GM15510 (cell line): ENCODE results near the gene SNAP91.

Source experiments
- POLR2A ChIP-seq: IDR thresholded peaks from 3 replicates; pipeline ENCODE4 v1.6.1; 2011; ENCODE audit warnings: borderline replicate concordance; ENCODE audit not compliant: insufficient read length; ENCODE audit errors: extremely low read depth

SNAP91 gene

DNA sequence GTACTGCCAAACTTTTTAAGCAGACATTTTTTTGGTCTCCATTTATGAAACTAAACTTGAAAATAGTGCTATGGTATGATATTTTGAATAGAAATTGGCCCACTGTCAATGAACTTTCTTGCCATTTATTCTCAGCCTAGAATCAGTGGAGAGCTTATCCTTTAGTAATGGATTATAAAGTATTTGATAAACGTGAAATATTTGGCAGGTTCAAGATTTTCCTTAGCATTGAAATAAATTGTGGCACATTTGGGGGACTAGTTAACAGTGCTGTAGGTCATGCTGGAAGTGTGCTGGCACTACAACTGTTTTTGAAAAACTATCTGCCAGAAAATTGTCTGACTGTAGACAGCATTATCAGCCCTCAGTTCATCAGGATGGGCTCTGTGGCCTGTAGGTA, 194.4 kb downstream of the SNAP91 start:
- no peak for TF ChIP-seq POLR2A

DNA sequence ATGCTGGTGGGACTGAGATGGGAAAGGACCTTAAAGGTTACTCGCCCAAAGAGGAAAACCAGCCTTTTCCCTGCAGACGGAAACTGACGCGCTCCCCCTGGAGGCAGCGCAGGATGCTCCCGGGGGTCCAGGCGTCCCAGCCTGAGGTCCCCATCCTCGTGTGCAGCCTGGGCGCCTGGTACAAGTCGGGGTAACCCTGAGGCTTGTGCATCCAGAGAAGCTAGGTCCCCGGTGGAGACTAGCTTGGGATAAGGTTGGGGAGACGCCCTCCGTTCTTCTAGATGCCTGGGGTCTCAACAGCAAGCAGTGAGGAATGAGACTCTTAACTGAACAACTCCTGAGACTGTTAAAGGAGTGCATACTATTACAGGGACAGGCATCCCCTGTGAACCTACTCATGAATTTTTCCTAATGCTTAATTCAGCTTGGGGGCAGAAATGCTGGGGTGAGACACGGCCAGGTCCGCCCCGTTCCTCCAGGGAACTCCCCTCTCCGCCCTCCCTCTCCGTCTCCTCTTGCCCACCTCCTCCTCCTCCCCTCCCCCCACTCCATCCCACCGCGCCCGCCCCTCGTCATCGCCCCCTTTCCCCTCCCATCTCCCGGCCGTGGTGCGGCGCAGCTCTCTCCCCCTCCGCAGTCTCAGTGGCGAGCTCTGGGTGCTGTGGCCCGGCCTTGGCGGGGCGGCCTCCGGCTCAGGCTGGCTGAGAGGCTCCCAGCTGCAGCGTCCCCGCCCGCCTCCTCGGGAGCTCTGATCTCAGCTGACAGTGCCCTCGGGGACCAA, 196.8 kb downstream of the SNAP91 start, which contains the start of gene PRSS35:
Gene PRSS35, plus strand, starts transcription at position 634 of the 781 bp plus-strand sequence. CDS start 10,908 bp downstream, outside the sequence.
- TF ChIP-seq POLR2A, result no peak

DNA sequence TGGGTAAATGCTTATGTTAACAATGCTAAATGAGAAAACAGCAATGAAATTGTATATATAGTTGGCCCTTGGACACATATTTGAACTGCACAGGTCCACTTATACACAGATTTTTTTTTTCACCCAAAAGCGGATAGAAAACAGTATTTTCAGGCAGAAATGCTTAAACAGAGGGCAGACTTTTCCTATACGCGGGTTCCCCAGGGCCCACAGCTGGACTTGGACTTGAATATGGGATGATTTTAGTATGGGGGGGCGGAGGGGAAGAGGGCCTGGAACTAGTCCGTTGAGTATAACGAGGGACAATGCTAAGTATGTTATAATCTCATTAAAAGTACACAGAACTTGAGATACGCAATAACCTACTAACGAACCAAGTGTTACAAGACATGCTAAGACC, 197.6 kb downstream of the SNAP91 start:
- TF ChIP-seq POLR2A, result no peak

DNA sequence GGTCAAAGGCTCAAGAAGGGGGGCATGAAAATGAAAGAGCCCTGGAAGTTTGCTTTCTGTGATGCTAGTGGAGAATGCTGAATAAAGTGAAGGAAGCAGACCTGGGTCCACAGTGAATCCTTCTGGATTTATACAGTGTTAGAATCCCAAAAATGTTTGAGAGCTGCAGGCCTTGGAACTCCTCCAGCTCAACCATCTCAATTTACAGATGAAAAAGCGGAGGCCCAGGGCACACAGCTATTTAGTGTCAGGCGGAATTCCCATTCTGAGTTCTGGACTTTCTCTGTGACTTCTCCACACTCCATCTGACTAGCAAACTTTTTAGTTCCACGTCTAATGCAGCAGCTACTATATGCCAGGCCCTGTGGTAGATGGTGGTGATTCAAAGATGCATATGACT, 198.1 kb downstream of the SNAP91 start:
- TF ChIP-seq POLR2A, result no peak

DNA sequence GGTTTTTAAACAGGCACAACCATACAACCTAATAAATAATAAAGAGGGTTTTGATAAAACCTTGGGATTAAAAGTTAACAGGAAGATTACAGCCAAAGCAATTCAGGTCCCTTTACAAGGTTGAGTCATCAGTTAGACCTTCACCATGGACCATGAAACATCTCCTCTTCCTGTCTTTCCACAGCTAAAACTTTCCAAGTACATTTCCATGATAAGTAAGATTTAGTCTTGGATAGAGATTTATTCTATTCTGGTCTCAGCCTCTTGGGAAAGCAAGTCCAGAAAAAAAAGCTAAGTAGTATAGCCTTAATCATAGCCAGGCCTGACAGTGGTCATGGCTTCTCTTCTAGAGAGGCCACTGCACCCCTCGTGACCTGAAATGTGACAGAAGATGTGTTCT, 199.5 kb downstream of the SNAP91 start:
- TF ChIP-seq POLR2A, result no peak

DNA sequence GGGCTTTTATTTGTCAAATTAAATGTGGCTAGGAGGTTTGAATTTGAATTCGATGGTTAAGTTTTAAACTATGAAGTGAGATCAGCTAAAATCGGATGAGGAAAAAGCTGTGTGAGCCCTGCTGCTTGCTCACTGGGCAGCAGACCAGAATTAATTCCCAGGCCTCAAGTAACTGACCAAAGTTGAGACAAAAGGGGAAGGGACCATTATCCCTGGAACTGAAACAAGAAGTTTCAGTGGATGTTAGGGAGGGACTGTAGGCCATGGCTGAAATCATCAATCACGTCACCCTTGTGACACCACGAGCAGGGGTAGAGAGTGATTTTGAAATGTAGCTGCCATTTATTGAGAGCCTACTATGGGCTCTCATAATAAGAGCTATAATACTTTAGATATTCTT, 203.5 kb downstream of the SNAP91 start:
- no peak for TF ChIP-seq POLR2A
